HG02970 (cell line): ENCODE measurements around the gene CCDC92B.
"Not testable (repeated sequence)": the region's sequence is repeated elsewhere in the genome, so short reads cannot be mapped to it uniquely, and the experiment has no call there.

Experiments used
- ATAC-seq: cut with Tn5 transposase; IDR thresholded peaks from one replicate; pipeline ENCODE4 v1.9.1; 2021; ENCODE audit warnings: mild to moderate bottlenecking, moderate library complexity, moderate number of reproducible peaks; ENCODE audit not compliant: unreplicated experiment, low FRiP score

The CCDC92B gene

GRCh38 chr17:2691069-2691871, 58.2 kb downstream of the CCDC92B start:
- no peak for ATAC-seq

DNA sequence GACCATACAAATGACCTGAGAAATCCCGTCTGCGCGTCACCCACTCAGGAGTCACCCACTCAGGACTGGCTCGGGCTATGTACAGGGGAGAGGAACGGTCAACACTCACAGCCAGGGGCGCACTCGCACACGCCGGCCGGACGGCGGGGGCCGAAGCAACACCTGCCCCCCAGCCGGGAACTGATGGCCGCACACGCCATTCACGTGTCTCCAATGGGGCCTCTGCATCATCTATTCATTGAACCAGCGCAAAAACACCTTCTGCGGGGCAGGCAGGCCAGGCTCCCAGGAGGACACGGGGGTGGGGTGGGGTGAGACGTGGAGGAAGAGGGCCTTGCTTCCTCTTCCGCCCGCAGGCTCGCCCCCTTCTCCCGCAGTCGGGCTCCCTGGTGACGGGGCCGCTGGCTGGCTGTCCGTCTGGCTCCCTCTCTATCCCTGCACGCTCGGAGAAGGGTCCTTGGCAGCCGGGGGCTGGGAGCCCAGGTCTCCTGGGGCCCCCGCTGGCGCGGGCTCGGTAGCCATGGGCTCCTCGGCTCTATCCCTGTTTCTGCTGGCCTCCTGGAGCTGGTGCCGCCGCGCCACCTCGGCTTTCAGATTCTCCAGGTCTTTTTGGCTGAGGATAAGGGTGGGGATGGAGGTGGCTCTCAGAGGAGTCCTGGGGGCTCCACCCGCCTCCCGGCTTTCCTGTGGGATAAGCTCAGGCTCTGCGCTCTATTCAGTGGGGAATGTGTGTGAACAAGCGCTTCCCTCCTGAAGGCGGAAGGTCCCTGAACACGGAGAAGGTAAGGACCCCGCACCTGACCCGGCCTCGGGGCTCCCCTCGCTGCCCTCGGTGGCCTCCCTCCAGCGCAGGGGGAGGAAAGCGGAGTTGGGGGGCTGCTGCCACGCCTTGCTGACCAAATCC, 59.0 kb downstream of the CCDC92B start:
- no peak for ATAC-seq

DNA sequence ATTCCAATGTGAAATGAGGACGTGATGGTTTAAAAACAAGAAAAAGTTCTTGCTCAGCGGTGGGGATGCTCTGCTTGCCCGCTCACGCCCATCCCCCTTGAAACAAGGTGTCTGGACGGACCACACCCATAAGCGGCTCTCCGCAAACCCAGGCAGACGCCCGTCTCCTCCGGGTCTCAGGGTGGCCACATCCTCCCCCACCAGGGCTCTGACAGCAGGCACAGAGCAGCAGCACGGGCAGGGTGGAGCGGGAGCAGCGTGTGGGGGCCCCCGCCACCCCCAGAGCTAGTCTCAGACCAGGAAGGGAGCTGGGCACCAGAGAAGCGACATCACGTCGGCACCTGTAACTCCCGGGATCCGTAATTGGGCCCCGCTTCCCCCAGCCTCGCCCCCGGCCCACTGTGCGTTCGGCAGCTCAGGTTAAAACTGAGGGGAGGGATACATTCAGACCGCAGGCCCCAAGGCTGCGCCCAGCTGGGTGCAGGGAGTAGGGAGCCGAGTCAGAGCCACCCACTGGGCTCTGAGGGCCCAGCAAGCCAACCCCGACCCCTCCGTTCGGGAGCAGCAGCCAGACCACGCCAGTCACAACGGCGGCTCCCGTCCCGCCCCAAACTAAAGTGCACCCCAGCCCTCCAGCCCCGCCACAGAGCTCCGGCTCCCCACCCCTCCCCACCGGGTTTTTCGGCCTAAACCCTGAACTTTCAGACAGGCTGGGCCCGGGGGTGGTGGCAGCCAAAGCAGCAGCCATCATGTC, 59.9 kb downstream of the CCDC92B start:
- ATAC-seq = no peak

GRCh38 chr17:2688351-2689342, 60.8 kb downstream of the CCDC92B start:
- ATAC-seq = no peak

- no peak for ATAC-seq
Observed at GRCh38 chr17:2687074-2687418, 62.4 kb downstream of the CCDC92B start.

- no peak for ATAC-seq
Observed at GRCh38 chr17:2685696-2686095, 63.8 kb downstream of the CCDC92B start.

DNA sequence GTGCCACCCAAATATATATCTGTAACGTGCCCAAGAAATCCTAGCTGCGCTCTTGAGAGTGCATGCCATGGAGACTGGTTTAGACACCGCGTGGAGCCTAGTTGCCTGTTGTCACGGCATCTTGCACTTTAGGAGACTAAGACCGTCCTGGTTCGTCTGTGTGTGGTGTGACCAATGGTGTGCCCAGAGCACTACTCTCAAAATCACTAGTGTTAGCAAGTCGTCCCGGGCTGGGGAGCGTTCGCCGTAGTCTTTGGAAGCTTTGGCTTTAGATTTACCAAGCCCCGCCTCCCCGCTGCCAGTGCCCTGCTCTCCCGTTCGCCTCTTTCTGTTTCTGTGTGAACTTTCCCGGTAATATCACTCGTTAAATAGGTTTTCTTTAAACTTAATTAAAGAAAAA, 64.9 kb downstream of the CCDC92B start:
- ATAC-seq = no peak

- ATAC-seq = no peak
Observed at GRCh38 chr17:2683912-2684311, 65.5 kb downstream of the CCDC92B start.

DNA sequence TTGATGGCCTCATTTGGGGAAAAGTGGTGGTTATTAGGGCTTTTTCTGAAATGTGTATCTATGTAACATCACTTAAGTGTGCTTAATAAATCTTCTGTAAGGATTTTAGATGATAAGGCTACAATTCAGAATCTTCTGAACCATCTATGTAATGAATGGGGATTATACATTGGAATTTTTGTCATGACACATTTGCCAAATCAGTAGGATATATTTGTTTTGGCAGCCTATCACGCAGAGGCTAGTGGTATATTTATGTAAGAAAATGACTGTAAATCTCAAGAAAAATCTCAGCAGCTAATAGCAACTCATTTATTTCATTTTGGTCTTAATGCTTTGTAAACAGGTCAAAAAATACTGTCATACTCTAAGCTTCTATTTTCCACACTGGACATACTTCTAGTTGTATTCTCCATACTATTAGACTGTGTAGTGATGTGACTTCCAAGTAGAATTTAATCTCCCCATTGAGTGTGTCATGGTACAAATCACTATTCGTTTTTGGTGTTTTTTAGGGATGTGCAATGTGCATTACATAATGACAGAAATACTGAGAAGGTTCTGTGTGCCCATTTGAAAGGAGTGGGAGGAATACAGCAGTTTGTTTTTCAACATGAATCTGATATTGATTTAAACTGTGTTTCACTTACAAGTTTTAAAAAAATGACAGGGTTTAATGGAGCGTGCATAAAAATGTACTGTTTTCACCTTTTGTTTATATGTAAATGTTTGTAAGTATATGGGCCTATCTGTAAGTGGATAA, 67.1 kb downstream of the CCDC92B start:
- ATAC-seq = no peak

- ATAC-seq = no peak
Observed at GRCh38 chr17:2681650-2682049, 67.8 kb downstream of the CCDC92B start.

GRCh38 chr17:2680961-2681360, 68.5 kb downstream of the CCDC92B start:
- no peak for ATAC-seq

DNA sequence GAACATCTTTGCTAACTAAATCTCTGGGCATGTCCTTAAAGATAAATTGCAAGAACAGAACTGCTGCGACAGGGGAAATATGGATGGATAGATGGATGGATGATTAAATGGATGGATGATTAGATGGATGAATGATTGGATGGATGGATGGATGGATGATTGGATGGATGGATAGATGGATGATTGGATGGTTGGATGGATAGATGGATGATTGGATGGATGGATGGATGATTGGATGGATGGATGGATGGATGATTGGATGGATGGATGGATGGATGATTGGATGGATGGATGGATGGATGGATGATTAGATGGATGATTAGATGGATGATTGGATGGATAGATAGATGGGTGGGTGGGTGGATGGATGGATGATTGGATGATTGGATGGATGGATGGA, 70.2 kb downstream of the CCDC92B start:
- ATAC-seq = not testable (repeated sequence)
